Activated CD8-positive, alpha-beta T cell treated with anti-CD3 and anti-CD28 coated beads for 36 hours (primary cell): ENCODE measurements around the gene ICAM4. TPM values are rescaled to one million over a fixed set of nuclear protein-coding genes. Genes with fewer than 3 reads are reported as not detected.

Experiments used
- ATAC-seq: fragments of 200-7000 bp; cut with Tn5 transposase; one replicate; pipeline ENCODE4 v1.10.0; 2021; ENCODE audit warnings: mild to moderate bottlenecking, moderate library complexity
- CTCF ChIA-PET: fragments of 350-600 bp; sonication (Branson Sonifier 250); formaldehyde crosslinking; loops from one replicate; lab custom pipeline; 2021; ENCODE audit warnings: antibody characterized with exemption; lab: Charles Lee
- POLR2A ChIA-PET: fragments of 350-600 bp; sonication (Branson Sonifier 250); formaldehyde crosslinking; loops from one replicate; lab custom pipeline; 2021; ENCODE audit warnings: antibody characterized with exemption; lab: Charles Lee
- DNase-seq: peaks from one replicate; pipeline ENCODE4 v3.0.0-alpha.2; 2020
- H3K27ac Mint-ChIP-seq: one replicate; pipeline ENCODE4 v1.8.0; 2021; ENCODE audit warnings: mild to moderate bottlenecking, mixed read lengths
- H3K27me3 Mint-ChIP-seq: one replicate; pipeline ENCODE4 v1.8.0; 2021; ENCODE audit warnings: mixed read lengths
- H3K36me3 Mint-ChIP-seq: one replicate; pipeline ENCODE4 v1.8.0; 2021; ENCODE audit warnings: low read depth, mixed read lengths
- H3K4me1 Mint-ChIP-seq: one replicate; pipeline ENCODE4 v1.8.0; 2021; ENCODE audit warnings: low read depth, mixed read lengths
- H3K4me3 Mint-ChIP-seq: one replicate; pipeline ENCODE4 v1.8.0; 2021; ENCODE audit warnings: mild to moderate bottlenecking, moderate library complexity, mixed read lengths
- H3K9me3 Mint-ChIP-seq: one replicate; pipeline ENCODE4 v1.8.0; 2021; ENCODE audit warnings: mixed read lengths
- CTCF ChIP-seq: fragments of 200-600 bp; IDR thresholded peaks from one replicate; pipeline ENCODE4 v1.8.0; 2022; ENCODE audit warnings: antibody characterized with exemption, mild to moderate bottlenecking
- intact Hi-C: fragments of 100-400 bp; cut with micrococcal nuclease; formaldehyde crosslinking; loops from one replicate; pipeline ENCODE4 v1.10.0; 2022
- total RNA-seq, 2 experiments: library from RNA; stranded (reverse); gene quantifications; one replicate each; pipeline ENCODE4 v1.2.3, GENCODE V29; 2021

ICAM4 gene
- total RNA-seq, 2 experiments from 2014 or later = 0.36 to 0.54 TPM

GRCh38 chr19:10291554-10292205 lies 4.9 kb downstream of the ICAM4 start:
- no peaks in the 10 kb centered on the region for H3K36me3 Mint-ChIP-seq
- DNase-seq = no peak
- peaks cover 68% of the 10 kb centered on the region for H3K4me1 Mint-ChIP-seq
- H3K27me3 Mint-ChIP-seq = peaks cover 74% of the 10 kb centered on the region
- intact Hi-C loops = no loop called here
- H3K9me3 Mint-ChIP-seq = no peaks in the 10 kb centered on the region
- no peak for TF ChIP-seq CTCF
- CTCF ChIA-PET = interaction anchor here (0.9 to 1.5 kb wide), 8 partner anchors 20 to 112 kb away, joined by 3 to 7 read pairs (median 4); partner anchors contain the start of genes CDC37 and ICAM1
- POLR2A ChIA-PET = interaction anchor here (1.0 to 9.2 kb wide), 8 partner anchors 8 to 186 kb away, joined by 3 to 107 read pairs (median 4); partner anchors contain the start of genes ICAM1, PPAN, RAVER1 and TYK2
- ATAC-seq = no peak
- peak overlapping the region; percentile 73 for H3K4me3 Mint-ChIP-seq
- H3K27ac Mint-ChIP-seq = no peak overlapping the region

- intact Hi-C loops = no loop called here
- Mint-ChIP-seq H3K36me3 (no peaks in the 10 kb centered on the region), H3K4me1 (peaks cover 62% of the 10 kb centered on the region), H3K27ac (no peak overlapping the region), H3K27me3 (peaks cover 75% of the 10 kb centered on the region), H3K4me3 (peak overlapping the region; percentile 73), H3K9me3 (no peaks in the 10 kb centered on the region)
- POLR2A ChIA-PET = interaction anchor here (0.6 to 9.2 kb wide), 7 partner anchors 9 to 186 kb away, joined by 3 to 107 read pairs (median 3); partner anchors contain the start of genes ICAM1, PPAN, RAVER1 and TYK2
- DNase-seq = peak; percentile 87
- ATAC-seq = peak; percentile 59
- CTCF ChIA-PET = interaction anchor here (1.0 to 1.5 kb wide), 4 partner anchors 23 to 98 kb away, joined by 3 to 5 read pairs (median 4); no protein-coding TSS in a partner anchor
- no peak for TF ChIP-seq CTCF
Measured at GRCh38 chr19:10292206-10292788, 5.5 kb downstream of the ICAM4 start.

- ChIA-PET POLR2A (interaction anchor here (0.6 to 9.2 kb wide), 6 partner anchors 10 to 187 kb away, joined by 3 to 107 read pairs (median 3); partner anchors contain the start of genes ICAM1 and PPAN), CTCF (no interaction called here)
- Mint-ChIP-seq H3K4me3 (peak overlapping the region; percentile 73), H3K27me3 (peaks cover 68% of the 10 kb centered on the region), H3K4me1 (peaks cover 55% of the 10 kb centered on the region), H3K27ac (peak overlapping the region; percentile 34), H3K36me3 (no peaks in the 10 kb centered on the region), H3K9me3 (no peaks in the 10 kb centered on the region)
- no peak for ATAC-seq
- intact Hi-C loops = no loop called here
- peak; percentile 30 for DNase-seq
- TF ChIP-seq CTCF = no peak
Measured at GRCh38 chr19:10292789-10293636, 6.3 kb downstream of the ICAM4 start.

- TF ChIP-seq CTCF = no peak
- no peaks in the 10 kb centered on the region for H3K36me3 Mint-ChIP-seq
- H3K27ac Mint-ChIP-seq = no peak overlapping the region
- no peak overlapping the region for H3K4me3 Mint-ChIP-seq
- H3K4me1 Mint-ChIP-seq = peaks cover 49% of the 10 kb centered on the region
- no peaks in the 10 kb centered on the region for H3K9me3 Mint-ChIP-seq
- peaks cover 62% of the 10 kb centered on the region for H3K27me3 Mint-ChIP-seq
- CTCF ChIA-PET = no interaction called here
- intact Hi-C loops = no loop called here
- POLR2A ChIA-PET = interaction anchor here (1.1 to 1.2 kb wide), 2 partner anchors 12 to 37 kb away, joined by 3 to 7 read pairs; no protein-coding TSS in a partner anchor
- DNase-seq (no peak), ATAC-seq (no peak)
Measured at GRCh38 chr19:10293637-10294367, 7.0 kb downstream of the ICAM4 start.
